Caco-2 (cell line): ENCODE data around the gene UTS2R. TPM values are rescaled to one million over a fixed set of nuclear protein-coding genes. Genes with fewer than 3 reads are reported as not detected.
"Not testable (repeated sequence)": the region's sequence is repeated elsewhere in the genome, so short reads cannot be mapped to it uniquely, and the experiment has no call there.

Experiments
- BruUV-seq: library from RNA; stranded (reverse); fragments of 400-500 nt; replicated peaks from 2 replicates; lab custom pipeline; 2021; lab: Mats Ljungman, UMichigan
- CTCF ChIA-PET: fragments of 300-600 bp; sonication (Branson Sonifier 250); formaldehyde crosslinking; loops from one replicate; lab custom pipeline; 2022; ENCODE audit warnings: antibody characterized with exemption; lab: Charles Lee
- POLR2A ChIA-PET: fragments of 300-600 bp; sonication (Branson Sonifier 250); formaldehyde crosslinking; loops from one replicate; lab custom pipeline; 2022; ENCODE audit warnings: antibody characterized with exemption; lab: Charles Lee
- DNase-seq, 2 experiments: peaks; one replicate each; pipeline versions ENCODE4 v3.0.0 to v3.0.0-alpha.2; 2020 to 2022
- H3K27me3 ChIP-seq: replicated peaks from 2 replicates; pipeline ENCODE4 v1.6.0; 2011; ENCODE audit warnings: low read length; ENCODE audit not compliant: control insufficient read depth, insufficient read depth
- H3K36me3 ChIP-seq: 2 replicates; pipeline ENCODE4 v1.5.1; 2011; ENCODE audit warnings: low read length; ENCODE audit not compliant: control insufficient read depth, insufficient read depth
- H3K4me1 ChIP-seq: fragments of 250-450 bp; sonication (Bioruptor Pico); 2 replicates; pipeline ENCODE4 v1.5.1; 2020; ENCODE audit warnings: mild to moderate bottlenecking
- H3K4me3 ChIP-seq: 2 replicates; pipeline ENCODE4 v1.5.1; 2011; ENCODE audit warnings: low read depth, mild to moderate bottlenecking, control low read depth, low read length
- H3K9me3 ChIP-seq: fragments of 250-450 bp; sonication (Bioruptor Pico); 2 replicates; pipeline ENCODE4 v1.5.1; 2020; ENCODE audit warnings: mild to moderate bottlenecking, moderate library complexity
- H3K27ac Mint-ChIP-seq: one replicate; pipeline ENCODE4 v1.8.0; 2022; ENCODE audit warnings: mixed read lengths; ENCODE audit not compliant: unreplicated experiment
- H3K27me3 Mint-ChIP-seq: one replicate; pipeline ENCODE4 v1.8.0; 2022; ENCODE audit warnings: mixed read lengths; ENCODE audit not compliant: insufficient read depth, unreplicated experiment
- H3K36me3 Mint-ChIP-seq: one replicate; pipeline ENCODE4 v1.8.0; 2022; ENCODE audit warnings: mild to moderate bottlenecking, mixed read lengths; ENCODE audit not compliant: insufficient read depth, unreplicated experiment
- H3K4me1 Mint-ChIP-seq: one replicate; pipeline ENCODE4 v1.8.0; 2022; ENCODE audit warnings: low read depth, mixed read lengths; ENCODE audit not compliant: unreplicated experiment
- H3K4me3 Mint-ChIP-seq: one replicate; pipeline ENCODE4 v1.8.0; 2022; ENCODE audit warnings: mild to moderate bottlenecking, moderate library complexity, mixed read lengths; ENCODE audit not compliant: unreplicated experiment
- H3K9me3 Mint-ChIP-seq: one replicate; pipeline ENCODE4 v1.8.0; 2022; ENCODE audit warnings: mixed read lengths; ENCODE audit not compliant: unreplicated experiment
- intact Hi-C: fragments of 100-400 bp; cut with micrococcal nuclease; formaldehyde crosslinking; loops from one replicate; pipeline ENCODE4 v1.10.0; 2022; ENCODE audit not compliant: unreplicated experiment
- total RNA-seq: library from RNA; stranded (reverse); gene quantifications from 2 replicates; pipeline ENCODE4 v1.2.3, GENCODE V29; 2022
- TF ChIP-seq, protein P1 (sequence below), 2 experiments: fragments of 200-600 bp in 1 of 2; IDR thresholded peaks; 1 replicate in 1 of 2; 2 replicates in 1 of 2; pipeline versions ENCODE4 v1.5.1 to v1.8.0; 2011 to 2022; ENCODE audit warnings: antibody characterized with exemption in 1 of 2, control low read depth in 1 of 2, inconsistent platforms in 1 of 2, low read depth in 1 of 2, low read length in 1 of 2, mild to moderate bottlenecking in 1 of 2, moderate library complexity in 1 of 2; ENCODE audit not compliant: insufficient read depth in 1 of 2, severe bottlenecking in 1 of 2, unreplicated experiment in 1 of 2

UTS2R gene
- total RNA-seq, 1 experiment from 2014 or later = 0.66 TPM

GRCh38 chr17:82346342-82347300 is 24.9 kb upstream of the UTS2R start:
- peak in 1 of 2 experiments; percentile 55 for DNase-seq

DNA sequence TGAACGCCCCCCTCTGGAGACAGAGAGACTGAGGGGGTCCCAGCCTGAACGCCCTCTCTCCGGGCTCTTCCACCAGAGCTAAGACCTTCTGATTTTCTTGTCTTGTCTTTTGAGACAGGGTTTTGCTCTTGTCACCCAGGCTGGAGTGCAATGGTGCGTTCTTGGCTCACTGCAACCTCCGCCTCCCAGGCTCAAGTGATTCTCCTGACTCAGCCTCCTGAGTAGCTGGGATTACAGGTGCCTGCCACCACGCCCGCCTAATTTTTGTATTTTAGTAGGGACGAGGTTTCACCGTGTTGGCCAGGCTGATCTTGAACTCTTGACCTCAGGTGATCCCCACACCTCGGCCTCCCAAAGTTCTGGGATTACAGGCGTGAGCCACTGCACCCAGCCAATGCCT is 23.6 kb upstream of the UTS2R start:
- BruUV-seq, H3K4me3 Mint-ChIP-seq, H3K27ac Mint-ChIP-seq, H3K36me3 Mint-ChIP-seq, DNase-seq, H3K27me3 ChIP-seq, CTCF ChIA-PET, intact Hi-C loops, H3K36me3 ChIP-seq, H3K9me3 ChIP-seq, H3K27me3 Mint-ChIP-seq, POLR2A ChIA-PET, H3K4me3 ChIP-seq, H3K9me3 Mint-ChIP-seq: not testable (repeated sequence)
- peaks cover 17% of the 10 kb centered on the region for H3K4me1 Mint-ChIP-seq
- peaks cover 27% of the 10 kb centered on the region for H3K4me1 ChIP-seq

More at GRCh38 chr17:82346342-82347300, 24.9 kb upstream of the UTS2R start:
- H3K9me3 ChIP-seq = no peaks in the 10 kb centered on the region
- BruUV-seq = no TSS peak
- TF ChIP-seq, protein P1, sequence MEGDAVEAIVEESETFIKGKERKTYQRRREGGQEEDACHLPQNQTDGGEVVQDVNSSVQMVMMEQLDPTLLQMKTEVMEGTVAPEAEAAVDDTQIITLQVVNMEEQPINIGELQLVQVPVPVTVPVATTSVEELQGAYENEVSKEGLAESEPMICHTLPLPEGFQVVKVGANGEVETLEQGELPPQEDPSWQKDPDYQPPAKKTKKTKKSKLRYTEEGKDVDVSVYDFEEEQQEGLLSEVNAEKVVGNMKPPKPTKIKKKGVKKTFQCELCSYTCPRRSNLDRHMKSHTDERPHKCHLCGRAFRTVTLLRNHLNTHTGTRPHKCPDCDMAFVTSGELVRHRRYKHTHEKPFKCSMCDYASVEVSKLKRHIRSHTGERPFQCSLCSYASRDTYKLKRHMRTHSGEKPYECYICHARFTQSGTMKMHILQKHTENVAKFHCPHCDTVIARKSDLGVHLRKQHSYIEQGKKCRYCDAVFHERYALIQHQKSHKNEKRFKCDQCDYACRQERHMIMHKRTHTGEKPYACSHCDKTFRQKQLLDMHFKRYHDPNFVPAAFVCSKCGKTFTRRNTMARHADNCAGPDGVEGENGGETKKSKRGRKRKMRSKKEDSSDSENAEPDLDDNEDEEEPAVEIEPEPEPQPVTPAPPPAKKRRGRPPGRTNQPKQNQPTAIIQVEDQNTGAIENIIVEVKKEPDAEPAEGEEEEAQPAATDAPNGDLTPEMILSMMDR (IDR thresholded peaks at IDR 0.05; ENCODE audit: insufficient read depth in 1 of 2, low read depth in 1 of 2, low read length in 1 of 2, severe bottlenecking in 1 of 2, unreplicated experiment in 1 of 2) = no peak
- no peaks in the 10 kb centered on the region for H3K27me3 Mint-ChIP-seq
- H3K9me3 Mint-ChIP-seq = no peaks in the 10 kb centered on the region
- no peak overlapping the region for H3K4me3 ChIP-seq
- intact Hi-C loops = no loop called here
- H3K27me3 ChIP-seq = no peaks in the 10 kb centered on the region
- no peak overlapping the region for H3K4me3 Mint-ChIP-seq
- H3K27ac Mint-ChIP-seq = peak overlapping the region; percentile 74
- no peaks in the 10 kb centered on the region for H3K36me3 ChIP-seq
- H3K36me3 Mint-ChIP-seq = peaks cover 6% of the 10 kb centered on the region
- peaks cover 17% of the 10 kb centered on the region for H3K4me1 Mint-ChIP-seq
- ChIA-PET POLR2A (no interaction called here), CTCF (interaction anchor here (1.0 kb wide), 1 partner anchor 20 kb away, joined by 3 read pairs; no protein-coding TSS in a partner anchor)
- peaks cover 27% of the 10 kb centered on the region for H3K4me1 ChIP-seq

DNA sequence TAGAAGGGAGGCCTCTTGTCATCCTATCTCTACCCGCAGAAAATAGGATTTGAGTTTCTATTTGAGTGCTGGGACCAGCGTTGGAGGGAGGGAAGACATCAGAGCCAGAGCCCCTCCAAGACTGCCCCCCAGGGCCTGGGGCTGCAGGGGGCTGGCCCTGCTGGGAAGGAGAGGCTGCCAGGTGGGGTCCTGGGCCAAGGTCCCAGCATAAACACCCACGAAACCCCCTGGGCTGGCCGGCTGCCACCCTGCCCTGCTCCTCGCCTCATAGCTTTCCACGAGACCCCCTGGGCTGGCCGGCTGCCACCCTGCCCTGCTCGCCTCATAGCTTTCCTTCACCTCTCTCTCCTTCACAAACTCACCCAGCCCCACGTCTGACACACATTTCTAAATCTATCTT is 23.1 kb upstream of the UTS2R start:
- CTCF ChIA-PET = no interaction called here
- no peaks in the 10 kb centered on the region for H3K27me3 Mint-ChIP-seq
- H3K4me3 Mint-ChIP-seq = no peak overlapping the region
- peaks cover 17% of the 10 kb centered on the region for H3K4me1 Mint-ChIP-seq
- Histone ChIP-seq H3K4me3 (no peak overlapping the region), H3K9me3 (no peaks in the 10 kb centered on the region), H3K36me3 (no peaks in the 10 kb centered on the region), H3K27me3 (no peaks in the 10 kb centered on the region), H3K4me1 (peaks cover 23% of the 10 kb centered on the region)
- H3K27ac Mint-ChIP-seq = no peak overlapping the region
- POLR2A ChIA-PET = no interaction called here
- intact Hi-C loops = no loop called here
- peaks cover 7% of the 10 kb centered on the region for H3K36me3 Mint-ChIP-seq
- TF ChIP-seq, protein P1 (IDR thresholded peaks at IDR 0.05; ENCODE audit: insufficient read depth in 1 of 2, low read depth in 1 of 2, low read length in 1 of 2, severe bottlenecking in 1 of 2, unreplicated experiment in 1 of 2) = no peak
- DNase-seq = no peak
- H3K9me3 Mint-ChIP-seq = no peaks in the 10 kb centered on the region
- BruUV-seq = no TSS peak
